Femur (tissue), 1 donor: ENCODE results near the gene PCBP3.
A peak's percentile ranks its signal among the peaks of the same experiment; 100 is the strongest.

Experiments
- DNase-seq: peaks from one replicate; pipeline ENCODE4 v3.0.0-alpha.2; 2017

The PCBP3 gene

GRCh38 chr21:45989355-45990048, 346.0 kb downstream of the PCBP3 start:
- DNase-seq = no peak

GRCh38 chr21:45990049-45990711, 346.7 kb downstream of the PCBP3 start:
- peak; percentile 22 for DNase-seq

GRCh38 chr21:45990741-45991605, 347.4 kb downstream of the PCBP3 start:
- DNase-seq = peak; percentile 28

DNA sequence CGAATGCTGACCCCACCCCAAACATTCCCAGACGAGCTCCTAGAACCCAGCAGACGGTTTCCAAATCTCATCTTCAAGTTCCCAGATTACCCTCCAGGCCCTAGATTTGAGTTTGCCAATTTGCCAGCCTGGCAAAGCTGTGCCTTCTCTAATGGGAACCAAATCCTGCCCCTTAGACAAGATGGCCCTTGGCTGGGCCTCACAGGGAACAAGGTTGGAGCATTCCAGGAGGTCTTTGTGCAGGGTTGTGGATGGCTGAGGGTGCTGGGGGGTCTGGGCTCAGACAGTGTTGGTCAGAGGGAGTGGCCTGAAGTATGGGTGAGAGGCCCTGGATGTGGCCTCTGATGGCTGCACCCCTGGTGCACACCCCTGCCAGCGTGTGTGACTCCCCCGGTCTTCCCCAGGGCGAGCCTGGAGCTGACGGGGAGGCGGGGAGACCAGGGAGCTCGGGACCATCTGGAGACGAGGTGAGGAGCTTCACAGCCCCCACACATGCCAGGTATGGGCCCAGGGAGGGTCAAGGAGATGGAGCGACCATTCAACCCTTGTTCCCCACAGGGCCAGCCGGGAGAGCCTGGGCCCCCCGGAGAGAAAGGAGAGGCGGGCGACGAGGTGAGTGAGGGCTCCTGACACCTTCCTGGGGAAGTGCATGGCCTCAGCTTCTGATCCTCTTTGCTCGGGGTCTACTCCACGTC, 348.2 kb downstream of the PCBP3 start:
- peak; percentile 13 for DNase-seq
